HCT116 (cell line): ENCODE data around the gene ACOX3.

ENCODE experiments used
- CTCF ChIP-seq, 3 experiments: fragments of 200-600 bp in 1 of 3; sonication (generic) in 1 of 3; IDR thresholded peaks in 2 of 3; conservative IDR thresholded peaks in 1 of 3; 2 replicates each; pipeline ENCODE4 v1.5.1; 2012 to 2017; ENCODE audit warnings: low read depth in 2 of 3, low read length in 2 of 3, antibody characterized with exemption in 1 of 3, borderline replicate concordance in 1 of 3, control low read depth in 1 of 3, mild to moderate bottlenecking in 1 of 3, mixed read lengths in 1 of 3, mixed run types in 1 of 3, moderate library complexity in 1 of 3; ENCODE audit not compliant: insufficient read depth in 1 of 3
- EGR1 ChIP-seq: IDR thresholded peaks from 2 replicates; pipeline ENCODE4 v1.6.1; 2012; ENCODE audit warnings: low read depth
- EZH2phosphoT487 ChIP-seq: fragments of 200-600 bp; IDR thresholded peaks from 2 replicates; pipeline ENCODE4 v1.6.1; 2018; ENCODE audit warnings: antibody characterized with exemption, borderline replicate concordance
- JUND ChIP-seq: IDR thresholded peaks from 2 replicates; pipeline ENCODE4 v1.6.1; 2012
- MAX ChIP-seq: IDR thresholded peaks from 2 replicates; pipeline ENCODE4 v1.6.1; 2012
- POLR2A ChIP-seq: IDR thresholded peaks from 2 replicates; pipeline ENCODE4 v1.7.0; 2011; ENCODE audit warnings: borderline replicate concordance; ENCODE audit not compliant: insufficient read depth, insufficient read length; ENCODE audit errors: extremely low read depth
- POLR2AphosphoS5 ChIP-seq: IDR thresholded peaks from 2 replicates; pipeline ENCODE4 v1.6.1; 2011; ENCODE audit warnings: mild to moderate bottlenecking, low read depth, low read length, moderate library complexity
- REST ChIP-seq: IDR thresholded peaks from 2 replicates; pipeline ENCODE4 v1.6.1; 2012; ENCODE audit warnings: low read depth
- SP1 ChIP-seq: IDR thresholded peaks from 2 replicates; pipeline ENCODE4 v1.6.1; 2012; ENCODE audit warnings: low read depth
- YY1 ChIP-seq: IDR thresholded peaks from 2 replicates; pipeline ENCODE4 v1.6.1; 2011; ENCODE audit warnings: low read length, low read depth, moderate library complexity, mild to moderate bottlenecking; ENCODE audit not compliant: insufficient replicate concordance; ENCODE audit errors: extremely low read depth
- ZNF274 ChIP-seq: fragments of 200-500 bp; sonication (Bioruptor generic); IDR thresholded peaks from 2 replicates; pipeline ENCODE4 v1.6.1; 2014; ENCODE audit warnings: mild to moderate bottlenecking, low read depth, low read length, inconsistent platforms

- TF ChIP-seq CTCF (IDR thresholded peaks at IDR 0.05 in 2 of 3, conservative IDR thresholded peaks at IDR 0.05 in 1 of 3; ENCODE audit: borderline replicate concordance in 1 of 3, insufficient read depth in 1 of 3, low read depth in 2 of 3, low read length in 2 of 3), result no peak
- no peak for TF ChIP-seq REST
- TF ChIP-seq EZH2phosphoT487, result no peak
- no peak for TF ChIP-seq YY1
- TF ChIP-seq EGR1, result no peak
- TF ChIP-seq JUND, result no peak
- TF ChIP-seq POLR2A, result no peak
- TF ChIP-seq ZNF274, result no peak
- TF ChIP-seq SP1, result no peak
- TF ChIP-seq POLR2AphosphoS5, result no peak
- no peak for TF ChIP-seq MAX
These were observed 1.8 kb downstream of the ACOX3 start for GRCh38 chr4:8438743-8439142.
